NCI-H1417 treated with DMSO at 0.1 percent for 48 hours (cell line): ENCODE data around the gene CFAP90.

ENCODE experiments used
- DNase-seq: peaks from one replicate; lab custom pipeline; 2025; lab: John Stamatoyannopoulos, UW

CFAP90 gene, protein sequence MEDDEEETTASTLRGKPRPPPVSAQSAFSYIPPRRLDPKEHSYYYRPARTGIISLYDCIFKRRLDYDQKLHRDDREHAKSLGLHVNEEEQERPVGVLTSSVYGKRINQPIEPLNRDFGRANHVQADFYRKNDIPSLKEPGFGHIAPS

DNA sequence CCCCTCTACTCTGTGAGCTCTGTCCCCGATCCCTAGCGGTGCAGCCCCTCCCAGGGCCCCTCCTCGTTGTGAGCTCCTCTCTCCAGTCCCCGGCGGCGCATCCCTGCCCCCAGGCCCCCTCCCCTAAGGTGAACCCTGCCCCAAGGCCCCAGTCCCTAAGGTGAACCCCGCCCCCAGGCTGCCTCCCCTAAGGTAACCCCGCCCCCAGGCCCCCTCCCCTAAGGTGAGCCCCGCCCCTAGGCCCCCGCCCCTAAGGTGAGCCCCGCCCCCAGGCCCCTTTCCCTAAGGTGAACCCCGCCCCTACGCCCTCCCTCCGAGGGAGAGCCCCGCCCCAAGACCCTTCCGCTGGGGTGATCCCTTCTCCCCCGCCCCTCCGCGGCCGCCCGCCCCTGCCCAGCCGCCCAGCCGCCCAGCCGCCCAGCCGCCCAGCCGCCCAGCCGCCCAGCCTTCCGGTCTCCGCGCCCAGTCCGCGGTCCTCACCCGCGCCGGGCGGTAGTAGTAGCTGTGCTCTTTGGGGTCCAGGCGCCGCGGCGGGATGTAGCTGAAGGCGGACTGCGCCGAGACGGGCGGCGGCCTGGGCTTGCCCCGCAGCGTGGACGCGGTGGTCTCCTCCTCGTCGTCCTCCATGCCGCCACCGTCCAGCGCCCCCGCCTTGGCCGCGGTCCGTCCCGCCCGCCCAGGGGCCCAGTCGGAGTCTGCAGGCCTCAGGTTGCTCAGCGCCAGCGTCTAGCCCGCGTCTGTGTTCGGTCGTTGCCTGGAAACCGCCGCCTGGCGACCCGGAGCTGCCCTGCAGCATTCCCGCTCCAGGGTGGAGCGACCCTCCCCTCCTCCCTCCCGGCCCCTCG is at the start of gene CFAP90:
Gene CFAP90 (minus strand): TSS at position 739 of the 845 bp plus-strand sequence. CDS start 112 bp downstream, at position 627.
- peak; percentile 69 for DNase-seq

DNA sequence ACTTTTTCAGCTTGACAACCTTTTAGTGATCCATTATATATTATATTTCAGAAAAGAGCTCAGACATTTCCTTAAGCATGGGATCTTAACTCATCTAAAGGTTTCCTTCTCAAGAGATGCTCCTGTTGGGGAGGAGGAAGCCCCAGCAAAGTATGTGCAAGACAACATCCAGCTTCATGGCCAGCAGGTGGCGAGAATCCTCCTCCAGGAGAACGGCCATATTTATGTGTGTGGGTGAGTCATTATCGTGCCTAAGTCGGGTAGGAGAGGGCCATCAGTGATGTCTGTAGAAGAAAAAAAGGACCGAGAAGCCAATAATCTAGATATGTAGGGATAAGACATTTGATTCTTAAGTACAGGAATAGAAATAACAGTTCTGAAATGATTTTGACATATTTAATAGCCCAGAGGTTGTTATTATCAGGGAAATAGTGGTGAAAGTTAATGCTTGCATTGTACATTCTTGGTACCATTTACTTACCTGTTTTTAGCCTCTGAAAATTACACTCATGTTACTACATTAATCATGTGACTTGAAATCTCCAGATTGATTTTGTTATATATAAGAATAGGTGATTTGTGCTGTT is 46.2 kb upstream of the CFAP90 start:
- DNase-seq = no peak

GRCh38 chr5:7894860-7895259 is 43.9 kb upstream of the CFAP90 start:
- DNase-seq = no peak

GRCh38 chr5:7894439-7894838 is 43.5 kb upstream of the CFAP90 start:
- no peak for DNase-seq

DNA sequence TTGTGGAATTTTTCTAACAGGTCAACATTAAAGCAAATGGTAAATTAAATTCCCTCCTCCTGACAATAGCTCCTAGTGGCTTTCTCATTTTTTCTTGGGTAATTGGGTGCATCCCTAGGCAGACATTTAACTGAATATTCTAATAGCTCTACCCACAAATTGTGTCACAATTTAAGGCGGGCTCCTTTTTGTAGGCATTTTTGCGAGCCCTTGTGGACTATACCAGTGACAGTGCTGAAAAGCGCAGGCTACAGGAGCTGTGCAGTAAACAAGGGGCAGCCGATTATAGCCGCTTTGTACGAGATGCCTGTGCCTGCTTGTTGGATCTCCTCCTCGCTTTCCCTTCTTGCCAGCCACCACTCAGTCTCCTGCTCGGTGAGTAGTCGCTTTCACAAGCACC is 38.0 kb upstream of the CFAP90 start:
- no peak for DNase-seq

DNA sequence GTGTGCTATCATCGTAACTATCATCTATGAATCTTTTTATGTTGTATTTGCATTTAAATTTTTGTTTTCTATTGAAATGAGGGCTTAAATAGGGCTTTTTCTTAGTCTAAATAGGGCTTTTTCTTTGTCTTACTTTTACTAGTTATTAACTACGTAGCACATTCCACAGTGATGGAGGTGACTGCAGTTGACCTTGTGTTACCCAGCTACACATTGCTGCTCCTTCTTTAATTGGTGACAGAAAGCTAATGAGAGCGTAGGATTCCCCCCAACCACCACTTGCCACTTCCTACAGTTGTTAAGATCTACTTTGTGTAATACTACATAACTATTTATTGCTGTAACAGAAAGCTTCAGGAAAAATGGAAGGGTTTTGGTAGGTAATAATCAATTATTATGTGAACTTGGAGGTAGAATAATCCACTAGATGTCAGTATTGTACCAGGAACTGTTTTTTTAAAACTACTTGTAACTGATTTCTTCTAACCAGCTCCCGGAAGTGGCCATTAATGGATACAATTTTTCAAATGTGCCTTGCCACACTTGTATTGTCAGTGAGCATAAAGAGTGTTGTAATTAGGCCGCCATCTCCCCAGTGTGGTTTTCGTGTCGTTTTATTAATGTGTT is 36.0 kb upstream of the CFAP90 start:
- DNase-seq = no peak

- DNase-seq = no peak
Observed at GRCh38 chr5:7884491-7885267, 33.7 kb upstream of the CFAP90 start.

- DNase-seq = no peak
Observed at GRCh38 chr5:7882926-7883325, 32.0 kb upstream of the CFAP90 start.

- no peak for DNase-seq
Observed at GRCh38 chr5:7881816-7882215, 30.9 kb upstream of the CFAP90 start.

- DNase-seq = no peak
Observed at GRCh38 chr5:7881091-7881490, 30.2 kb upstream of the CFAP90 start.

DNA sequence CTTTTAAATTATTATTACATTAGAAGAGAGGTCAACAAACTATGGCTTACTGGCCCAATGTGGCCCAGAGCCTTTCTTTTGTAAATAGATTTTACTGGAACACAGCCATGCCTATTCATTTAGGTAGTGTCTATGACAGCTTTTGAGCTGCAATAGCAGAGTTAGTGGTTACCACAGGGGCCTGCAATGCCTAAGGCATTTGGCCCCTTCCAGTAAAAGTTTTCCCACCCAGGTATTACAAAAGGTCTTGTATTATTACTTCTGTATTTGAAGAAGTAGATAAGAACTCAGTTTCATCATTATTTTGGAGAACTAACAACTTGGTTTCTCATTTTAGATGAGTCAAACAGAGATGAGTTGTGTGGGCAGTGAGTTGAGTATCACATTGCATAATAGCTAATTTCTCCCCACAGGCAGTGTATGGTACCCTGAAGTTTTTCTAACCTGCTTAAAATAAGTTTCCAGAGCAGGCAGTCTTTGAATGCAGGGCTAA is 27.5 kb upstream of the CFAP90 start:
- DNase-seq = no peak

DNA sequence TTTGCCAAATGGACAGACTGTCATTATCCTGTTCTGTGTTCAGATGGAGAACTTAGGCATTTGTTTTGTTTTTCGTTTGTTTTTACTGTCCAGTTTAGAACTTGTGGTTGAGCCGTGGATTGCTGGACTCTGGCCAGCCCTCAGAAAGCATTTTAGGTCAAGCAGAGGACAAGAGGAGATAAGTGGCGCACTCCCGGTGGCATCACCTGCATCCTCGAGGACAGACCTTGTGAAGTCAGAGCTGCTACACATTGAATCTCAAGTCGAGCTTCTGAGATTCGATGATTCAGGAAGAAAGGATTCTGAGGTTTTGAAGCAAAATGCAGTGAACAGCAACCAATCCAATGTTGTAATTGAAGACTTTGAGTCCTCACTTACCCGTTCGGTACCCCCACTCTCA is 26.9 kb upstream of the CFAP90 start:
- DNase-seq = no peak

DNA sequence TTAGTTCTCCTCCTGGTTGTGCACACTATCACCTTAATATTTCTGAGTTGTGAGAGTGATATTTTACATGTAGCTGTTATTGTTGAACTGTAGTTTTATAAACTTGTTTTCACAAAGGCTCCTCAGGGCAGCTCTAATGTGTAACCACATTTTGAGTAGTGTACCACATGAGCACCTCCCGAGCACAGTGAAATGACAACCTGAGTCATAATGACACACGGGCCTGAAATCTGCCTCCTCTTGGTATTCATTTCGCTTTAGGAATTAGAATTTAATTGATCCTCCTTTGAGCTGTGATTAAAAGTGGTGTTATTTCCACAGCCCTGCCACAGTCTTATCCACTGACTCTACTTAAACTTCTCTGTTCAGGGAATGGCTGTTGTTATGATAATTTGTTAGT is 25.9 kb upstream of the CFAP90 start:
- DNase-seq = no peak

- DNase-seq = no peak
Observed at GRCh38 chr5:7875151-7875550, 24.2 kb upstream of the CFAP90 start.

DNA sequence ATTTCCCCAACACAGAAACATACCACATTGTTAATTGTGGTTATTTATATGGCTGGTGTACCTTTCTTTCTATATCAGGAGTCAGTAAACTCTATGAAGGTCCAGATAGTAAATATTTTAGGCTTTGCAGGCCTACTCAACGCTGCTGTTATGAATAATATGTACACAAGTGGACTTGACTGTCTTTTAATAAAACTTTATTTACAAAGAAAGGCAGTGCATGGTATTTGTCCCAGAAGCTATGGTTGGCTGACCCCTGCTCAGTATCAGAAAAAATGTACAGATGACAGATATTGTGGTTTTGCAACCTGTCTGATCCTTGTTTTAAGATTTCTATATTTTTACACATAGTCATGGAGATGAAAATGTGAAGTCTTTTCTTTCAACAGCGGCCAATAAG is 23.7 kb upstream of the CFAP90 start:
- no peak for DNase-seq

GRCh38 chr5:7873216-7873615 is 22.3 kb upstream of the CFAP90 start:
- DNase-seq = no peak

GRCh38 chr5:7872517-7873130 is 21.7 kb upstream of the CFAP90 start:
- DNase-seq = no peak

DNA sequence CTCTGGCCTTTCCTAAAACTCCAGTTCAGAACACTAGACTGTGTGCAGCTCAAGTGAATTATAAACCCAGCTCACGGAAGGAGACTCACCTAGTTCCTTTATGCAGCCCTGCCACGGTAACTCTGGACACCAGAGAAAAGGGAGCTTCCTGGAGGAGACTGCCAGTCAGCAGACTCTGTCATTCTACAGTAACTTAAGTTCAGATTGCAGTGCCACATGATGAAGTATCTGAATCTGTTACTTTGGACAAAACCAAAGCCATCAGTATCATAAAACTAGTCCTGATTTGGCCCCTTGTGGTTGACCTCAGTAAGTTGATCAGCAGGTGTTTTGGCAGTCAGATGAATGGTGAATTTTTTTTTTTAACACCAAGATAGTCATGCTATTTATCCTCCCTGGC is 20.7 kb upstream of the CFAP90 start:
- no peak for DNase-seq

- no peak for DNase-seq
Observed at GRCh38 chr5:7869474-7870136, 18.7 kb upstream of the CFAP90 start.

DNA sequence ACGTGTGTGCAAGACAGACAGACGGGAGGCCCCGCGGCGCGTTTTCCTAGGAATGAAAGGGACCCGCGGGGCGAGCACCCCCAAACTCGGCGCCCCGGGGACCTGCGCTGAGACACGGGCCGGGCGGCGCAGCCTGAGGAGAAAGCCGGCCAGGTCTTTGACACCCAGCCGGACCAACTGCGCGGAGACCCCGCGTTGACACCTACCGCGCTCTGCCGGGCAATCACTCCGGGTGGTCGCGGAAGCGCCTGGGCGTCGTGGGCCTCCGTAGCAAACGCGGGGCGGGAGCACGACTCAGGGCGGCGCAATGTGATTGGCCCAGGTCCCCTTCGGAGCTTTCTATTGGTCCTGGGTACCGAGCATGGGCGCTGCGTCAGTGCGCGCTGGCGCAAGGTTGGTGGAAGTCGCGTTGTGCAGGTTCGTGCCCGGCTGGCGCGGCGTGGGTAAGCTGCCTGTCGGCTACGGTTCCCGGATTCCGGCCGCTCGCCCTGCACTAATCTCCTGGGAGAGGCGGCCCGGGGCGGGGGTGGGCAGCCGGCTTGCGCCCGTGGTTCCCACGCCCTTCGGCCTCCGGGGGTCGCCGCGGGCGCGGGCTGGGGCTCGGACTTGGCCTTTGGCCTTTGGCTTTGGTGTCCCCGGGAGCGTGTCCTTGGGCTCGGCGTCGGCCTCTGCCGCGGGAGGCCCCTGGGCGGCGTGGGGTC is 18.0 kb upstream of the CFAP90 start, which contains the start of the genes FASTKD3 and MTRR:
Gene FASTKD3 (minus strand): TSS at position 259 of the 701 bp plus-strand sequence. CDS start 948 bp downstream, outside the sequence.
Gene MTRR (plus strand): TSS at position 376 of the 701 bp plus-strand sequence. CDS start 1,647 bp downstream, outside the sequence.
- DNase-seq = peak; percentile 81
